ENCODE results near the gene MYOG. TPM values are rescaled to one million over a fixed set of nuclear protein-coding genes. Genes with fewer than 3 reads are reported as not detected.

MYOG gene
- total and polyA plus RNA-seq, 2 experiments from 2014 or later = not detected

GRCh38 chr1:203036135-203036534 is 49.7 kb downstream of the MYOG start:
- H3K4me2 ChIP-seq = no peak overlapping the region
- Mint-ChIP-seq H3K36me3 (ENCODE audit: low read depth) (no peaks in the 10 kb centered on the region), H3K27me3 (ENCODE audit: insufficient read depth, low read depth, poor library complexity) (peaks cover 12% of the 10 kb centered on the region), H3K27ac (no peak overlapping the region), H3K4me1 (peaks cover 23% of the 10 kb centered on the region), H3K9me3 (no peaks in the 10 kb centered on the region; the same call in 2 of the 3 replicates), H3K4me3 (no peak overlapping the region)
- TF ChIP-seq POLR2AphosphoS5 (IDR thresholded peaks at IDR 0.05; ENCODE audit: low read depth) (no peak), CTCF (conservative IDR thresholded peaks at IDR 0.05; ENCODE audit: low read depth in 2 of 2) (no peak), EZH2phosphoT487 (IDR thresholded peaks at IDR 0.05; ENCODE audit: unreplicated experiment) (no peak), JUNB (IDR thresholded peaks at IDR 0.05; ENCODE audit: unreplicated experiment) (no peak), ZNF114 (CRISPR knock-in tag; IDR thresholded peaks at IDR 0.05) (no peak), CREB1 (CRISPR knock-in tag; IDR thresholded peaks at IDR 0.05; ENCODE audit: low read depth) (no peak), ZNF331 (CRISPR knock-in tag; IDR thresholded peaks at IDR 0.05; ENCODE audit: low read depth) (no peak), STAT1 (IDR thresholded peaks at IDR 0.05; ENCODE audit: unreplicated experiment) (no peak), ETS1 (IDR thresholded peaks at IDR 0.05) (no peak)
- TF ChIP-seq, protein P1, sequence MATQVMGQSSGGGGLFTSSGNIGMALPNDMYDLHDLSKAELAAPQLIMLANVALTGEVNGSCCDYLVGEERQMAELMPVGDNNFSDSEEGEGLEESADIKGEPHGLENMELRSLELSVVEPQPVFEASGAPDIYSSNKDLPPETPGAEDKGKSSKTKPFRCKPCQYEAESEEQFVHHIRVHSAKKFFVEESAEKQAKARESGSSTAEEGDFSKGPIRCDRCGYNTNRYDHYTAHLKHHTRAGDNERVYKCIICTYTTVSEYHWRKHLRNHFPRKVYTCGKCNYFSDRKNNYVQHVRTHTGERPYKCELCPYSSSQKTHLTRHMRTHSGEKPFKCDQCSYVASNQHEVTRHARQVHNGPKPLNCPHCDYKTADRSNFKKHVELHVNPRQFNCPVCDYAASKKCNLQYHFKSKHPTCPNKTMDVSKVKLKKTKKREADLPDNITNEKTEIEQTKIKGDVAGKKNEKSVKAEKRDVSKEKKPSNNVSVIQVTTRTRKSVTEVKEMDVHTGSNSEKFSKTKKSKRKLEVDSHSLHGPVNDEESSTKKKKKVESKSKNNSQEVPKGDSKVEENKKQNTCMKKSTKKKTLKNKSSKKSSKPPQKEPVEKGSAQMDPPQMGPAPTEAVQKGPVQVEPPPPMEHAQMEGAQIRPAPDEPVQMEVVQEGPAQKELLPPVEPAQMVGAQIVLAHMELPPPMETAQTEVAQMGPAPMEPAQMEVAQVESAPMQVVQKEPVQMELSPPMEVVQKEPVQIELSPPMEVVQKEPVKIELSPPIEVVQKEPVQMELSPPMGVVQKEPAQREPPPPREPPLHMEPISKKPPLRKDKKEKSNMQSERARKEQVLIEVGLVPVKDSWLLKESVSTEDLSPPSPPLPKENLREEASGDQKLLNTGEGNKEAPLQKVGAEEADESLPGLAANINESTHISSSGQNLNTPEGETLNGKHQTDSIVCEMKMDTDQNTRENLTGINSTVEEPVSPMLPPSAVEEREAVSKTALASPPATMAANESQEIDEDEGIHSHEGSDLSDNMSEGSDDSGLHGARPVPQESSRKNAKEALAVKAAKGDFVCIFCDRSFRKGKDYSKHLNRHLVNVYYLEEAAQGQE (IDR thresholded peaks at IDR 0.05; ENCODE audit: unreplicated experiment) = no peak
- TF ChIP-seq, protein P2, sequence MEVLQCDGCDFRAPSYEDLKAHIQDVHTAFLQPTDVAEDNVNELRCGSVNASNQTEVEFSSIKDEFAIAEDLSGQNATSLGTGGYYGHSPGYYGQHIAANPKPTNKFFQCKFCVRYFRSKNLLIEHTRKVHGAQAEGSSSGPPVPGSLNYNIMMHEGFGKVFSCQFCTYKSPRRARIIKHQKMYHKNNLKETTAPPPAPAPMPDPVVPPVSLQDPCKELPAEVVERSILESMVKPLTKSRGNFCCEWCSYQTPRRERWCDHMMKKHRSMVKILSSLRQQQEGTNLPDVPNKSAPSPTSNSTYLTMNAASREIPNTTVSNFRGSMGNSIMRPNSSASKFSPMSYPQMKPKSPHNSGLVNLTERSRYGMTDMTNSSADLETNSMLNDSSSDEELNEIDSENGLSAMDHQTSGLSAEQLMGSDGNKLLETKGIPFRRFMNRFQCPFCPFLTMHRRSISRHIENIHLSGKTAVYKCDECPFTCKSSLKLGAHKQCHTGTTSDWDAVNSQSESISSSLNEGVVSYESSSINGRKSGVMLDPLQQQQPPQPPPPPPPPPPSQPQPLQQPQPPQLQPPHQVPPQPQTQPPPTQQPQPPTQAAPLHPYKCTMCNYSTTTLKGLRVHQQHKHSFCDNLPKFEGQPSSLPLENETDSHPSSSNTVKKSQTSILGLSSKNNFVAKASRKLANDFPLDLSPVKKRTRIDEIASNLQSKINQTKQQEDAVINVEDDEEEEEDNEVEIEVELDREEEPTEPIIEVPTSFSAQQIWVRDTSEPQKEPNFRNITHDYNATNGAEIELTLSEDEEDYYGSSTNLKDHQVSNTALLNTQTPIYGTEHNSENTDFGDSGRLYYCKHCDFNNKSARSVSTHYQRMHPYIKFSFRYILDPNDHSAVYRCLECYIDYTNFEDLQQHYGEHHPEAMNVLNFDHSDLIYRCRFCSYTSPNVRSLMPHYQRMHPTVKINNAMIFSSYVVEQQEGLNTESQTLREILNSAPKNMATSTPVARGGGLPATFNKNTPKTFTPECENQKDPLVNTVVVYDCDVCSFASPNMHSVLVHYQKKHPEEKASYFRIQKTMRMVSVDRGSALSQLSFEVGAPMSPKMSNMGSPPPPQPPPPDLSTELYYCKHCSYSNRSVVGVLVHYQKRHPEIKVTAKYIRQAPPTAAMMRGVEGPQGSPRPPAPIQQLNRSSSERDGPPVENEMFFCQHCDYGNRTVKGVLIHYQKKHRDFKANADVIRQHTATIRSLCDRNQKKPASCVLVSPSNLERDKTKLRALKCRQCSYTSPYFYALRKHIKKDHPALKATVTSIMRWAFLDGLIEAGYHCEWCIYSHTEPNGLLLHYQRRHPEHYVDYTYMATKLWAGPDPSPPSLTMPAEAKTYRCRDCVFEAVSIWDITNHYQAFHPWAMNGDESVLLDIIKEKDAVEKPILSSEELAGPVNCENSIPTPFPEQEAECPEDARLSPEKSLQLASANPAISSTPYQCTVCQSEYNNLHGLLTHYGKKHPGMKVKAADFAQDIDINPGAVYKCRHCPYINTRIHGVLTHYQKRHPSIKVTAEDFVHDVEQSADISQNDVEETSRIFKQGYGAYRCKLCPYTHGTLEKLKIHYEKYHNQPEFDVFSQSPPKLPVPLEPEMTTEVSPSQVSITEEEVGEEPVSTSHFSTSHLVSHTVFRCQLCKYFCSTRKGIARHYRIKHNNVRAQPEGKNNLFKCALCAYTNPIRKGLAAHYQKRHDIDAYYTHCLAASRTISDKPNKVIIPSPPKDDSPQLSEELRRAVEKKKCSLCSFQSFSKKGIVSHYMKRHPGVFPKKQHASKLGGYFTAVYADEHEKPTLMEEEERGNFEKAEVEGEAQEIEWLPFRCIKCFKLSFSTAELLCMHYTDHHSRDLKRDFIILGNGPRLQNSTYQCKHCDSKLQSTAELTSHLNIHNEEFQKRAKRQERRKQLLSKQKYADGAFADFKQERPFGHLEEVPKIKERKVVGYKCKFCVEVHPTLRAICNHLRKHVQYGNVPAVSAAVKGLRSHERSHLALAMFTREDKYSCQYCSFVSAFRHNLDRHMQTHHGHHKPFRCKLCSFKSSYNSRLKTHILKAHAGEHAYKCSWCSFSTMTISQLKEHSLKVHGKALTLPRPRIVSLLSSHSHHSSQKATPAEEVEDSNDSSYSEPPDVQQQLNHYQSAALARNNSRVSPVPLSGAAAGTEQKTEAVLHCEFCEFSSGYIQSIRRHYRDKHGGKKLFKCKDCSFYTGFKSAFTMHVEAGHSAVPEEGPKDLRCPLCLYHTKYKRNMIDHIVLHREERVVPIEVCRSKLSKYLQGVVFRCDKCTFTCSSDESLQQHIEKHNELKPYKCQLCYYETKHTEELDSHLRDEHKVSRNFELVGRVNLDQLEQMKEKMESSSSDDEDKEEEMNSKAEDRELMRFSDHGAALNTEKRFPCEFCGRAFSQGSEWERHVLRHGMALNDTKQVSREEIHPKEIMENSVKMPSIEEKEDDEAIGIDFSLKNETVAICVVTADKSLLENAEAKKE (CRISPR knock-in tag; IDR thresholded peaks at IDR 0.05) = no peak
- no peak overlapping the region for H3K27ac ChIP-seq (ENCODE audit: low read depth)
- no peaks in the 10 kb centered on the region for H3K36me3 ChIP-seq (ENCODE audit: insufficient read depth)
- peaks cover 16% of the 10 kb centered on the region; the same call in 1 of the 2 replicates for H3K4me1 ChIP-seq (ENCODE audit: insufficient read depth)
- no peaks in the 10 kb centered on the region for H3K9me2 ChIP-seq (ENCODE audit: insufficient read depth)
- no peak overlapping the region for H3K4me3 ChIP-seq
- no peaks in the 10 kb centered on the region for H3F3A ChIP-seq (replicated peaks; ENCODE audit: low read depth)
- no peaks in the 10 kb centered on the region for H3K27me3 ChIP-seq (ENCODE audit: insufficient read depth)
- ATAC-seq (peak; percentile 7), DNase-seq (ENCODE audit: low spot score) (no peak)
- no peaks in the 10 kb centered on the region for H3K79me2 ChIP-seq (replicated peaks; ENCODE audit: insufficient read depth)
- no peaks in the 10 kb centered on the region for H4K20me1 ChIP-seq (replicated peaks; ENCODE audit: insufficient read depth)
- no peak overlapping the region for H2AFZ ChIP-seq
